HepG2 (cell line): ENCODE data around the gene OGFOD3. TPM values are rescaled to one million over a fixed set of nuclear protein-coding genes. Genes with fewer than 3 reads are reported as not detected.

ENCODE experiments used
- CREB1 ChIP-seq, 2 experiments: fragments of 450-650 bp in 1 of 2; IDR thresholded peaks; 2 replicates each; pipeline ENCODE4 v1.6.1; 2016 to 2017; ENCODE audit warnings: control low read depth in 1 of 2, mild to moderate bottlenecking in 1 of 2, missing compliant biosample characterization in 1 of 2, missing genetic modification characterization in 1 of 2
- ETS1 ChIP-seq: sonication (generic); formaldehyde crosslinking; IDR thresholded peaks from 2 replicates; pipeline ENCODE4 v1.4.0; 2020; ENCODE audit warnings: missing genetic modification reagents
- EZH2 ChIP-seq: conservative IDR thresholded peaks from 2 replicates; pipeline ENCODE4 v1.6.1; 2012; ENCODE audit warnings: mild to moderate bottlenecking, low read depth, low read length, moderate library complexity
- FOXA3 ChIP-seq: IDR thresholded peaks from 2 replicates; pipeline ENCODE4 v1.6.1; 2016; ENCODE audit warnings: missing genetic modification reagents, missing compliant biosample characterization
- FOXO4 ChIP-seq: sonication (generic); formaldehyde crosslinking; conservative IDR thresholded peaks from 2 replicates; pipeline ENCODE4 v1.8.1; 2023; ENCODE audit warnings: missing genetic modification reagents
- HNF1B ChIP-seq: sonication (generic); formaldehyde crosslinking; IDR thresholded peaks from 2 replicates; pipeline ENCODE4 v1.5.1; 2020; ENCODE audit warnings: mild to moderate bottlenecking, moderate library complexity, missing genetic modification reagents
- IKZF1 ChIP-seq: fragments of 450-650 bp; IDR thresholded peaks from 2 replicates; pipeline ENCODE4 v1.7.1; 2016
- NR2F1 ChIP-seq, 2 experiments: fragments of 450-650 bp in 1 of 2; formaldehyde crosslinking in 1 of 2; IDR thresholded peaks; 2 replicates each; pipeline versions ENCODE4 v1.5.0 to v1.6.1; 2016 to 2020; ENCODE audit warnings: mild to moderate bottlenecking in 1 of 2, missing compliant biosample characterization in 1 of 2, missing genetic modification reagents in 1 of 2, moderate library complexity in 1 of 2
- PREB ChIP-seq: sonication (generic); formaldehyde crosslinking; IDR thresholded peaks from 2 replicates; pipeline ENCODE4 v1.4.0; 2020; ENCODE audit warnings: missing genetic modification reagents
- REPIN1 ChIP-seq: sonication (generic); formaldehyde crosslinking; IDR thresholded peaks from 2 replicates; pipeline ENCODE4 v1.8.0; 2022; ENCODE audit warnings: missing genetic modification reagents, low read depth, mild to moderate bottlenecking, borderline replicate concordance
- RXRB ChIP-seq: IDR thresholded peaks from 2 replicates; pipeline ENCODE4 v1.6.1; 2016; ENCODE audit warnings: borderline replicate concordance, missing genetic modification reagents, missing compliant biosample characterization
- TEAD2 ChIP-seq: sonication (generic); formaldehyde crosslinking; IDR thresholded peaks from 2 replicates; pipeline ENCODE4 v1.9.0; 2021; ENCODE audit warnings: missing genetic modification reagents
- THAP7 ChIP-seq: sonication (generic); formaldehyde crosslinking; IDR thresholded peaks from 2 replicates; pipeline ENCODE4 v1.8.1; 2023; ENCODE audit warnings: mild to moderate bottlenecking, missing genetic modification reagents
- ZBTB7B ChIP-seq: sonication (generic); formaldehyde crosslinking; IDR thresholded peaks from 2 replicates; pipeline ENCODE4 v1.4.0; 2020; ENCODE audit warnings: missing genetic modification reagents
- ZEB1 ChIP-seq: IDR thresholded peaks from 2 replicates; pipeline ENCODE4 v1.6.1; 2012; ENCODE audit warnings: mild to moderate bottlenecking, low read depth, inconsistent platforms; ENCODE audit not compliant: insufficient replicate concordance
- ZNF256 ChIP-seq: sonication (generic); formaldehyde crosslinking; conservative IDR thresholded peaks from 2 replicates; pipeline ENCODE4 v1.4.0; 2020; ENCODE audit warnings: missing genetic modification reagents
- ZNF563 ChIP-seq: sonication (generic); formaldehyde crosslinking; IDR thresholded peaks from 2 replicates; pipeline ENCODE4 v1.8.0; 2022; ENCODE audit warnings: mild to moderate bottlenecking, moderate library complexity, missing genetic modification reagents
- ZNF589 ChIP-seq: sonication (generic); formaldehyde crosslinking; conservative IDR thresholded peaks from 2 replicates; pipeline ENCODE4 v1.8.0; 2022; ENCODE audit warnings: mild to moderate bottlenecking, moderate library complexity, missing genetic modification reagents
- ZNF670 ChIP-seq: sonication (generic); formaldehyde crosslinking; IDR thresholded peaks from 2 replicates; pipeline ENCODE4 v1.8.0; 2022; ENCODE audit warnings: mild to moderate bottlenecking, missing genetic modification reagents, borderline replicate concordance
- polyA plus RNA-seq, 8 experiments: library from polyadenylated mRNA; depleted of rRNA in 3 of 8; stranded (reverse) in 7 of 8; unstranded in 1 of 8; fragments of >200 nt; fragmentation: Illumina TruSeq in 4 of 8; extraction: Trizol in 4 of 8; gene quantifications; 2 replicates each; pipeline versions ENCODE4 v1.2.1 to v1.2.3, GENCODE V29; 2011 to 2016; ENCODE audit warnings: low read depth in 4 of 8, missing spikeins in 1 of 8, mixed read lengths in 1 of 8; ENCODE audit not compliant: insufficient read depth in 1 of 8
- total RNA-seq, 5 experiments: library from RNA; depleted of rRNA; stranded (reverse); fragments of >200 nt; fragmentation: Illumina TruSeq; extraction: Trizol; gene quantifications; 2 replicates each; pipeline ENCODE4 v1.2.3, GENCODE V29; 2016; ENCODE audit warnings: low read depth in 1 of 5

OGFOD3 gene
- total and polyA plus RNA-seq, 2 of the 13 experiments (the other 11 are each of a cell fraction or from before 2014, with no cell fraction given) = 40.0 to 42.1 TPM

- TF ChIP-seq ETS1 (CRISPR knock-in tag) (peak; percentile 95), TEAD2 (CRISPR knock-in tag) (peak; percentile 97), CREB1 (IDR thresholded peaks at IDR 0.05) (no peak), CREB1 (CRISPR knock-in tag; IDR thresholded peaks at IDR 0.05) (no peak), NR2F1 (CRISPR knock-in tag; IDR thresholded peaks at IDR 0.05) (peak in 1 of 2 experiments; percentile 52; a peak in 1 of 4 replicates), REPIN1 (CRISPR knock-in tag) (0 out of 2 replicates have a peak, but pooled peaks have one; percentile 65), ZNF256 (CRISPR knock-in tag) (peak; percentile 96), FOXA3 (CRISPR knock-in tag) (peak; percentile 51), ZNF670 (peak; percentile 76; the same call in 1 of the 2 replicates), IKZF1 (no peak), ZBTB7B (CRISPR knock-in tag) (peak; percentile 72), FOXO4 (CRISPR knock-in tag) (0 out of 2 replicates have a peak, but pooled peaks have one; percentile 66), THAP7 (peak; percentile 69; the same call in 1 of the 2 replicates), HNF1B (CRISPR knock-in tag) (peak; percentile 63), PREB (CRISPR knock-in tag) (0 out of 2 replicates have a peak, but pooled peaks have one; percentile 93), RXRB (CRISPR knock-in tag) (peak; percentile 61), ZNF563 (peak; percentile 96), EZH2 (no peak), ZEB1 (no peak), ZNF589 (CRISPR knock-in tag) (no peak)
Measured at GRCh38 chr17:82414548-82415281, 3.7 kb downstream of the OGFOD3 start (continued).
